Endometrium (tissue), 2 donors: Measurements from ENCODE around the gene TRPC4AP.

Source experiments
- FAIRE-seq: peaks from 2 replicates; lab custom pipeline; 2012; peaks lifted over from hg19 to GRCh38; lab: Jason Lieb, UNC
- donor health status: control.
- donor health status: control.

The TRPC4AP gene

DNA sequence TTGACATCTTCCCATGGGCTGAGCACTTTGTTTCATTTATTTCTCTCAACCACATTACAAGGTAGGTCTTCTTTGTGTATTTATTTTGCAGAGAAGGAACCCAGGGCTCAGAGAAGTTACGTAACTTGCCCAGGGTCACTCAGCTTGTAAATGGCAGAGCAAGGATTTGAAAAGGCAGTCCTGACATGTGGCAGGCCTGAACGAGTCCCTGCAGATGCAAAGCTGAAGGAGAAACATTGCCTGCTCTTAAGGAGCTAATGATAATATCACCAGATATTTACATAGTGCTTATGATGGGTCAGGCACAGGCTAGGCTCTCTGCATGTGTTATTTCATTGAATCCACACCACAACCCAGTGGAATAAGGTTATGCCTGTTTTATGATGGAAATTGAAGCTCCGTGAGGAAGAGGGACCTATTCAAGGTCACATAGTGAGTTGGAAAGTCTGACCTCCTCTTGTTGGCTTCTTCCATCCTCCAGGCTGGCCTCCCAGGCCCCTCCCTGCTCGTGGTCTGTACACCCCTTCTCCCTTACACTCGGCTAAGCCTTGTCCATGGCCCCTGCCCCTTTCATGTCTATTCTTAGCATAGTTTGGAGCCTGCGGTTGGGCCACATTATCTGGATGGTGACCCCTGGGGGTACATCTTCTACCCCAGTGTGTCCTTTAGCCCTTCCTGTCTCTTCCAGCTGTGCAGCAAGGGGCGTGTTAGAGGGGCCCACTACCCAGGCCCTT, 124.4 kb downstream of the TRPC4AP start:
- FAIRE-seq = no peak

DNA sequence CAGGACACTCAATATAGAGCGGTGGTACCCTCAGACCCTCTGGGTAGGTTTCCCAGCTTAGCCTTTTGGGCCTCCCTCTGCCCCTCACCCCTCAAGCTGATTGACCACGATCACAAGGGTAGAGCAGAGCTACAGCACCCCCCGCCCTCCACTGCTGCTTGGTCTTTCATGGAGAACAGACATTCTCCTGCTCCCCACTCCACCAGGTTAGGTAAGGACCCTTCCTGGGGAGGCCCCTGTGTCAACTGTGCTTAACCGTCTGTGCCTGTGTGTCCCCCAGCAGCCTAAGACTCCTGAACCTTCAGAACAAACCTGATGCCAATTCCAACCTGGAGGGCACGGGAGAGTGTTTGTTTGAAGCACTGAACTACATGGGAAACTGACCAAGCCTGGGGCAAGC, 125.2 kb downstream of the TRPC4AP start:
- no peak for FAIRE-seq

DNA sequence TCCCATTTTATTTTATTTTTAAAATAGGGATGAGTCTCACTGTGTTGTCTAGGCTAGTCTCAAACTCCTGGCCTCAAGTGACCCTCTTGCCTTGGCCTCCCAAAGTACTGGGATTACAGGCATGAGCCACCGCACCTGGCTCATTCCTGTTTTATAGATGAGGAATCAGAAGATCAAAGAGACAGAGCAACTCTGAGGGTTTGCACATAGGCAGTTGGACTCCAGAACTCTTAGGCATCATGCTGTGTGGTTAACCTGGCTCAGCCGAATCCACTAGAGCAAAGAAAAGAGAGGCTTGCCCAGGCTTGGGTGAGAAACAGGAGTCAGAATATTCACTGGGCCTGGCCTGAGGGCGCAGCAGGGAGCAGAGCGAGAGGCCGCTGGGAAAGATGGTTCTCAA, 127.6 kb downstream of the TRPC4AP start:
- no peak for FAIRE-seq

DNA sequence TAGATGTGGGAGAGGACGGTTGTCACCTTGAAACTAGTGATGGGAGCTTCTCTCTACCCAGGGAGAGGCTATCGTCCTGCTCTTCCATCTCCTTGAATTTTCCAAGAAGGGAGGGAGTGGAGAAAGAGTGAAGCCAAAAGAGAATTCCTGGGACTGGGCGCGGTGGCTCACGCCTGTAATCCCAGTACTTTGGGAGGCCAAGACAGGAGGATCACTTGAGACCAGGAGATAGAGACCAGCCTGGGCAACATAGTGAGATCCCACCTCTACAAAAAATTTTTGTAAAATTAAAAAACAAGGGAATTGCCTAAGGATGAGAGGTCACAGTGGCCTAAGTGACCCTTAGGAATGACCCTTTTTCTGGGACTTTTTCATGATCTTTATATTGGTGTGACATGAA, 128.1 kb downstream of the TRPC4AP start:
- no peak for FAIRE-seq

DNA sequence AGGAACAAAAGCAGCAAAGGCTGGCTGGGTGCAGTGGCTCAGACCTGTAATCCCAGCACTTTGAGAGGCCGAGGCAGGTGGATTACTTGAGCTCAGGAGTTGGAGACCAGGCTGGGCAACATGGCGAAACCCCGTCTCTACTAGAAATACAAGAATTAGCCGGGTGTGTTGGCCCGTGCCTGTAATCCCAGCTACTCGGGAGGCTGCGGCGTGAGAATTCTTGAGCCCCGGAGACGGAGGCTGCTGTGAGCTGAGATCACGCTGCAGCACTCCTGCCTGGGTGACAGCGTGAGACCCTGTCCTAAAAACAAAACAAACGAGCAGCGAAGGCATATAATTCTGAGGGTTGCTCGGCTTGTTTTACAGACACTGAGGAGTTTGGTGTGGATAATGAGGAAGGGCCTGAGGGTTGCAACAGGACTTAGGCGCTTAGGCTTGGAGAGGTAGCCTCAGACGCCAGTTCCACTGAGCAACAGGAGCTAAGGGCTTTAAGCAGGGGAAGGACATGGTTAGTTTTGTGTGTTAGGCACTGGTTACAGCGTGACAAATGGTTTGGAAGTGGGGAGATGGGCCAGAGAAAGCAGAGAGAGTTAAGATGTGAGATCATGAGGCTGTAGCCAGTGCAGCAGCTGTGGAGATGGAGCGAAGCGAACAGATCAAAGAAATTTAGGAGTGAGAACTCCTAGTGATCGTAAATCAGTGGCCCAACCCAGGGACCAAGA, 135.7 kb downstream of the TRPC4AP start:
- no peak for FAIRE-seq

DNA sequence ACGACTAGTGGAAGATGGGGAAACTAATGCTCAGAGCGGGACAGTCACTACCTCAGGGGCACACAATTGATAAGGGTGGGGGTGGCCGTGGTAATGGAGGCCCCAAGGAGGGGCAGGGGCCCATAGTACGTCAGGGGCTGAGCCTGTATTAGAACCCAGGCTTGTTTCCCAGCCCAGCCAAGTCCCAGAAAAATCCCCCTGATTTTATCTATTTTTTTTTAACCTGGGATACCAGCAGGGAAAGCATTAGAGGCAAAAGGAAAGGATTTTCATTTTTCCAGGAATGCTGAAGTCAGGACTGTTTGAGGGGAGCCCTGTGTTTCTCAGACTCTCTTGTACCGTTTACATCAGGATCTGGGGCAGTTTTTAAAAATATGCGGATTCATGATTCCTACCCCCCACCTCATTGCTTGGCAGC, 136.6 kb downstream of the TRPC4AP start:
- FAIRE-seq = no peak

DNA sequence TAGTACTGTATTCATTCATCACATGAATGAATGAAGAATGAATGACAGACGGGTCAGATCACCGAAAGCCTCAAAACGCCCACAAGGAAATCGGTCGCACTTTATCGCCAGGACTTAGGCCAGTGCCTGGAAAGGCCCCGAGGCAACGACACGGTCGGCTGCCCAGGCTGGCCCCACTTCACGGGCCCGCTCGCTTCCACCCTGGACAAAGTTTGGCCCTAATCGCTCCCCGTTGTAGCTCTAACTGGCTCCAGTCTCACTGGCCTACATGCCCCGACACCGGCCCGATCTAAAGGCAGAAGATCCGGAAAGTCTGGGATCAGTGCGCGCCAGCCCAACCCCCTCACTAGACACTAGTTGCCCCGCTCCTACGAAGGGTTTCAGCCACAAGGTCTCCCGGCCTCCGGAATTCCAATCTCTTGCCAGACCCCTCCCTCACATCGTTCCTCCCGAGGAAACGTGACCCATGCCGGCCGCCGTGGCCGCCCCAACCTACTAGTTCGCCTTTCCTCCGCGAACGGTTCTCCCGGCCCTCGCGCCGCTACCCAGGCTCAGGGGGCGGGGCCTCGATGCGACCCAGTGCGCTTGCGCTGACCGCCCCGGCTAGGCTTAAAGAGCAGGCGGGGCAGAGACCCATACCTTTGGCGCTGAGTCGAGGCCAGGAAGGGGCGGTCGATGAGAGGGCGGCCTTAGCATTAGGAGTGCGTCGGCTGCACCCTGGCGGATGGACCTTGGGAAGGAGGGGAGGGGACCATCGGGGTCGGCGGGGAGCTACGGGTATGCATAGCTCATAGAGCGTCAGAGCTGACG, 137.2 kb downstream of the TRPC4AP start, which contains the start of the genes GSS and MYH7B:
GSS (minus strand) TSS at position 576 of the 810 bp plus-strand sequence. CDS start 3,954 bp downstream, outside the sequence.
MYH7B (plus strand) TSS at position 638 of the 810 bp plus-strand sequence. CDS start 22,138 bp downstream, outside the sequence.
- peak; percentile 81 for FAIRE-seq

DNA sequence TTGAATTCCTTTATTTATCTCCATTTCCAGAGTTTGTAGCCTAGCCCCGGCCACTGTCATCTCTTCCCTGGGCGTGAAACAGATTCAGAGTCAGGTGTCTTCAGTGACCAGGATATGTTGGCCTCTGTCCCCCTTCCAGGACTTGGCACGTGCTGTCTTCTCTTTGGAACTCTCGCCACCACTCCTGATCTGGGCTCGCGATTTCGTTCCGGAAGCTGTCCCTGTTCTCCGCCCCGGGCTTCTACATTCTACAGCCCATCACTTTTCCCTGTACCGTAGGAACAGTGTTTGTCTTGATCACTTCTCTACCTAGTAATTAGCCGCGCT, 137.7 kb downstream of the TRPC4AP start:
- no peak for FAIRE-seq

DNA sequence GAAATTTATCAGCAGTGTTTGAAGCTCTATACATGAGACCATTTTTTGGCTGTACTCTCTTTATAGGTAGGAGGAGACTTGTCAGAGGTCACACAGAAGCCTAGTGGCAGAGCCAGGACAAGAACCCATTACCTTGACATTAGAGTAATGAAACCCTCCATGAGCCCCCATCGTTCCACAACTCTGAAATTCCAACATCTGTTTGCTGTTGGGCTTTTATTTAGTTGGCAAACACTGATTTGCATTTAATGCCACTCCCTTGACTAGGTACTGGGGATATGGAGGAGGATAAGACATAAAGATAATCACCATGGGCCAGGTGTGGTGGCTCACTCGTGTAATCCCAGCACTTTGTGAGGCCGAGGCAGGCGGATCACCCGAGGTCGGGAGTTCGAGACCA, 138.6 kb downstream of the TRPC4AP start:
- FAIRE-seq = no peak

DNA sequence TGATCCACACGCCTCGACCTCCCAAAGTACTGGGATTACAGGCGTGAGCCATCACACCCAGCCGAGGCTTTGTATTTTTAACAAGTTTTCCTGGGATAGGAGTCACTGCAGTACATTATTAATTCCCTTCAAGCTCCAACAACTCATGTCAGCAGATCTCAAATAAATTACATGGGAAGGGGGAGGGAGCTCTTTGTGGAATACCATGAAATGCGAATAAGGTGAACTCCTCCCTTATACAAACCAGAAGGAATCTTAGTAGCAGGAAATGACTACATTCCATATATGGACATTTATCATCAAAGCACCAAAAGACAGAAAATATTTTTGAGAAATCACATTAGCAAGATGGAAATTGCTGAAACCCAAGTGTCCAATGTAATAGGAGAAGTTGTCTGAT, 139.9 kb downstream of the TRPC4AP start:
- FAIRE-seq = no peak
